ENCODE measurements around the gene FKBP3. TPM values are rescaled to one million over a fixed set of nuclear protein-coding genes. Genes with fewer than 3 reads are reported as not detected.
"Not testable (repeated sequence)": the region's sequence is repeated elsewhere in the genome, so short reads cannot be mapped to it uniquely, and the experiment has no call there.

FKBP3 gene
- total RNA-seq, 4 donors from 2014 or later, result 25.6 to 49.5 (median 41.6) TPM

- TF ChIP-seq CTCF (IDR thresholded peaks at IDR 0.05) (no peak), POLR2A (IDR thresholded peaks at IDR 0.05) (no peak)
- Histone ChIP-seq H3K27ac (no peak overlapping the region), H3K4me3 (no peak overlapping the region), H3K36me3 (no peaks in the 10 kb centered on the region), H3K9me3 (no peaks in the 10 kb centered on the region), H3K4me1 (no peaks in the 10 kb centered on the region), H3K27me3 (no peaks in the 10 kb centered on the region)
- DNase-seq, result no peak
These were observed 21.8 kb upstream of the FKBP3 start for GRCh38 chr14:45156067-45156466.

GRCh38 chr14:45150386-45150890 lies 16.2 kb upstream of the FKBP3 start:
- no peak overlapping the region for H3K4me3 ChIP-seq
- no peak overlapping the region for H3K27ac ChIP-seq
- H3K9me3 ChIP-seq, result no peaks in the 10 kb centered on the region
- no peaks in the 10 kb centered on the region for H3K4me1 ChIP-seq
- TF ChIP-seq POLR2A (IDR thresholded peaks at IDR 0.05) (no peak), CTCF (IDR thresholded peaks at IDR 0.05) (no peak)
- DNase-seq, result no peak
- H3K36me3 ChIP-seq, result no peaks in the 10 kb centered on the region
- H3K27me3 ChIP-seq, result no peaks in the 10 kb centered on the region

- no peak for TF ChIP-seq CTCF (IDR thresholded peaks at IDR 0.05)
- no peak for TF ChIP-seq POLR2A (IDR thresholded peaks at IDR 0.05)
- Histone ChIP-seq H3K9me3 (no peaks in the 10 kb centered on the region), H3K4me1 (no peaks in the 10 kb centered on the region), H3K36me3 (no peaks in the 10 kb centered on the region), H3K4me3 (no peak overlapping the region), H3K27me3 (no peaks in the 10 kb centered on the region), H3K27ac (no peak overlapping the region)
- no peak for DNase-seq
These were observed 15.3 kb upstream of the FKBP3 start for GRCh38 chr14:45149602-45150001.

GRCh38 chr14:45145214-45145613 lies 10.9 kb upstream of the FKBP3 start:
- Histone ChIP-seq H3K4me3 (no peak overlapping the region), H3K36me3 (no peaks in the 10 kb centered on the region), H3K27ac (no peak overlapping the region), H3K27me3 (no peaks in the 10 kb centered on the region), H3K4me1 (no peaks in the 10 kb centered on the region), H3K9me3 (no peaks in the 10 kb centered on the region)
- TF ChIP-seq POLR2A (IDR thresholded peaks at IDR 0.05) (no peak), CTCF (IDR thresholded peaks at IDR 0.05) (no peak)
- DNase-seq, result no peak

GRCh38 chr14:45144658-45145057 lies 10.4 kb upstream of the FKBP3 start:
- no peaks in the 10 kb centered on the region for H3K4me1 ChIP-seq
- TF ChIP-seq POLR2A (IDR thresholded peaks at IDR 0.05), result no peak
- no peak for TF ChIP-seq CTCF (IDR thresholded peaks at IDR 0.05)
- H3K27me3 ChIP-seq, result no peaks in the 10 kb centered on the region
- no peaks in the 10 kb centered on the region for H3K36me3 ChIP-seq
- no peak overlapping the region for H3K4me3 ChIP-seq
- no peak for DNase-seq
- H3K27ac ChIP-seq, result no peak overlapping the region
- H3K9me3 ChIP-seq, result no peaks in the 10 kb centered on the region

- not testable (repeated sequence) for H3K36me3 ChIP-seq, H3K4me3 ChIP-seq, H3K9me3 ChIP-seq, H3K27me3 ChIP-seq, H3K27ac ChIP-seq, DNase-seq, H3K4me1 ChIP-seq
These were observed 7.8 kb upstream of the FKBP3 start for GRCh38 chr14:45142083-45142482.

Measured in Peyer's patch (tissue), 4 donors.